ENCODE results near the gene MTX3. TPM values are rescaled to one million over a fixed set of nuclear protein-coding genes. Genes with fewer than 3 reads are reported as not detected.
A peak's percentile ranks its signal among the peaks of the same experiment; 100 is the strongest.

MTX3 gene
- total and polyA plus RNA-seq, 9 donors = 8.4 to 16.5 (median 12.5) TPM

- Histone ChIP-seq H3K4me1 (ENCODE audit: control insufficient read depth, insufficient read depth, low read length) (no peaks in the 10 kb centered on the region), H3K27me3 (ENCODE audit: control insufficient read depth, insufficient read depth, low read length) (no peaks in the 10 kb centered on the region), H3K9me3 (replicated peaks; ENCODE audit: control insufficient read depth, low read depth, low read length) (no peaks in the 10 kb centered on the region), H3K36me3 (ENCODE audit: control insufficient read depth, insufficient read depth, low read length) (no peaks in the 10 kb centered on the region), H3K4me3 (ENCODE audit: low read length) (no peak overlapping the region), H3K27ac (ENCODE audit: low read length) (no peak overlapping the region)
- no peak for DNase-seq
- 79% methylated on average over 2 of the region's 3 CpGs for WGBS (ENCODE audit: insufficient coverage)
Observed at GRCh38 chr5:79938468-79938867, 52.6 kb downstream of the MTX3 start.

DNA sequence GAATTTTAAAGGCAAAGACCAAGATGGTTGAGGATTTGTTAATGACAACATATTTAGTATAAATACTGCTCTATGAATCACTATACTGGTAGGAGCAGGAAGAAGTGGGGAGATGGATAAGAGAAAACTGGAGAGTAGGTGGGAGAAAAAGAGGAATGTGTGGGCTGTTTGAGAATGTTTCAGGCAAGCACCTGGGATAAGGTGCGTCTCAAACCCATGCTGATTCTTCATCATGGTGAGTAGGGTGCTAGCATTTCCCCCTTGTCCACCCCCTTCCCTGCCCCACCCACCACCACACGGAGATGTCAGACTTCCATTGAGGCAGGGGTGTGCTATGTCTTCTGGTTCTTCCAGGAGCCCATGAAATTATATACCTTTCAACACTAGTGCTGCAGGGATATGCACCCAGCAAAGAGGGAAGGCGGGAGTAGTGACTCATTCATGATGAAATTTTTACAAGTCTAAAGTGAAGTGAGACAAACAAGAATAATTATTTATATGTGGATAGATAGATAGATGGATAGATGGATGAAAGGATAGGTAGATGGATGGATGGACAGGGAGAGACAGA, 54.3 kb downstream of the MTX3 start:
- no peak overlapping the region for H3K27ac ChIP-seq (ENCODE audit: low read length)
- no CpG with 5 or more reads among the region's 3 CpGs for WGBS (ENCODE audit: insufficient coverage)
- H3K4me3 ChIP-seq (ENCODE audit: low read length) = no peak overlapping the region
- H3K9me3 ChIP-seq (replicated peaks; ENCODE audit: control insufficient read depth, low read depth, low read length) = no peaks in the 10 kb centered on the region
- no peaks in the 10 kb centered on the region for H3K27me3 ChIP-seq (ENCODE audit: control insufficient read depth, insufficient read depth, low read length)
- H3K36me3 ChIP-seq (ENCODE audit: control insufficient read depth, insufficient read depth, low read length) = no peaks in the 10 kb centered on the region
- no peaks in the 10 kb centered on the region for H3K4me1 ChIP-seq (ENCODE audit: control insufficient read depth, insufficient read depth, low read length)
- no peak for DNase-seq

DNA sequence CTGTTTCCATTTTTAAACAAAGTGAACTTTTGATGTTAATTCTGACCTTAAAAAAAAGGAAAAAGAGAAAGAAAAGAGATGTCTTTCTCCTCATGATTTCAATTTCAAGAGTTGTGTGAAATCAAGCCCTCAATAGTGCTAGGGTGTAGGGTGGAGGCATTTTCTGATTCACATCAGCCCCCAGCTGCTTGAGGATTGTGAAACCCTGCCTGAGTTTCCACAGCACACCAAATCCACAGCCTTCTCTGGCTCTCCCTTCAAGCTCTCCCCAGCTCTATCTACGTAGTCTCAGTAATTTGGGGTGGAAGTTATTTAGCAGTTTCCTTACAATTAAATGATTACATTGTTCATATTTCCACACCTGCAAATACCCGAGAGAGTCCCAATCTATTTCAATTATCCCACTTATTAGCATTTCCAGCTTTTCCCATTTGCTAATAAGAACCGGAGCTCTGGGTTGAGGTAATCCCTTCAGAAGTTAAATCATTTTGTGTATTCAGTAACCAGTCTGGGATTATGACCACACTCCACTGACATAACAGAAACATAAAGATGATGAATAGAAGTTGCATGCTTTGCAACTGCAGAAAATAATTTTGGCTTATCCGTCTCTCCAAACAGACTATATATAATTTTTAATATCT, 54.9 kb downstream of the MTX3 start:
- Histone ChIP-seq H3K27ac (ENCODE audit: low read length) (no peak overlapping the region), H3K9me3 (replicated peaks; ENCODE audit: control insufficient read depth, low read depth, low read length) (no peaks in the 10 kb centered on the region), H3K27me3 (ENCODE audit: control insufficient read depth, insufficient read depth, low read length) (no peaks in the 10 kb centered on the region), H3K4me3 (ENCODE audit: low read length) (no peak overlapping the region), H3K4me1 (ENCODE audit: control insufficient read depth, insufficient read depth, low read length) (no peaks in the 10 kb centered on the region), H3K36me3 (ENCODE audit: control insufficient read depth, insufficient read depth, low read length) (no peaks in the 10 kb centered on the region)
- DNase-seq = peak; percentile 54
- WGBS (ENCODE audit: insufficient coverage) = no CpG with 5 or more reads among the region's 4 CpGs

DNA sequence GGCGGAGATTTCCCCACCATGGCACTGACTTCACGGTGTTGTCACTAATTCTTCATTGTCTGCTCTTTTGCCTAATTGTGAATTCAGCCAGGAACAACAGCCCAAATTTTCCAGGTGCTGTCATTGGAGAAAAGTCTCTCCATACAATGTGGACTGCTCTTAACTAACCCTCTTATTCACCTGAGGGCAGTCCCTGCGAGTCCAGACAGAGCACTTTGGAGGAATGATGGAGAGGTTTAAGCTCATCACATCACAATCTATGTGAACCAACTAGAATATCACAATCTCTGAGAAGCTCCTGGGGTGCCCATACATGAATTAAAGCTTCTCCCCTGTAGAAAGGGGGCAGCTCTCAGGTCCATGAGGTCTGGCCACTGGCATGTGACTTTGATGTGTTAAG, 56.4 kb downstream of the MTX3 start:
- Histone ChIP-seq H3K9me3 (replicated peaks; ENCODE audit: control insufficient read depth, low read depth, low read length) (no peaks in the 10 kb centered on the region), H3K4me1 (ENCODE audit: control insufficient read depth, insufficient read depth, low read length) (no peaks in the 10 kb centered on the region), H3K4me3 (ENCODE audit: low read length) (no peak overlapping the region), H3K36me3 (ENCODE audit: control insufficient read depth, insufficient read depth, low read length) (no peaks in the 10 kb centered on the region), H3K27ac (ENCODE audit: low read length) (no peak overlapping the region), H3K27me3 (ENCODE audit: control insufficient read depth, insufficient read depth, low read length) (no peaks in the 10 kb centered on the region)
- no peak for DNase-seq
- no CpG with 5 or more reads among the region's 3 CpGs for WGBS (ENCODE audit: insufficient coverage)

- Histone ChIP-seq H3K9me3 (replicated peaks; ENCODE audit: control insufficient read depth, low read depth, low read length) (no peaks in the 10 kb centered on the region), H3K4me3 (ENCODE audit: low read length) (no peak overlapping the region), H3K27ac (ENCODE audit: low read length) (no peak overlapping the region), H3K4me1 (ENCODE audit: control insufficient read depth, insufficient read depth, low read length) (no peaks in the 10 kb centered on the region), H3K27me3 (ENCODE audit: control insufficient read depth, insufficient read depth, low read length) (no peaks in the 10 kb centered on the region), H3K36me3 (ENCODE audit: control insufficient read depth, insufficient read depth, low read length) (no peaks in the 10 kb centered on the region)
- 65% methylated on average over 6 of the region's 10 CpGs for WGBS (ENCODE audit: insufficient coverage)
- peak; percentile 26 for DNase-seq
Observed at GRCh38 chr5:79932510-79933504, 58.3 kb downstream of the MTX3 start.

- 97% methylated on average over 3 of the region's 4 CpGs for WGBS (ENCODE audit: insufficient coverage)
- Histone ChIP-seq H3K4me1 (ENCODE audit: control insufficient read depth, insufficient read depth, low read length) (no peaks in the 10 kb centered on the region), H3K27me3 (ENCODE audit: control insufficient read depth, insufficient read depth, low read length) (no peaks in the 10 kb centered on the region), H3K27ac (ENCODE audit: low read length) (no peak overlapping the region), H3K9me3 (replicated peaks; ENCODE audit: control insufficient read depth, low read depth, low read length) (no peaks in the 10 kb centered on the region), H3K36me3 (ENCODE audit: control insufficient read depth, insufficient read depth, low read length) (no peaks in the 10 kb centered on the region), H3K4me3 (ENCODE audit: low read length) (no peak overlapping the region)
- DNase-seq = no peak
Observed at GRCh38 chr5:79931866-79932265, 59.2 kb downstream of the MTX3 start.

DNA sequence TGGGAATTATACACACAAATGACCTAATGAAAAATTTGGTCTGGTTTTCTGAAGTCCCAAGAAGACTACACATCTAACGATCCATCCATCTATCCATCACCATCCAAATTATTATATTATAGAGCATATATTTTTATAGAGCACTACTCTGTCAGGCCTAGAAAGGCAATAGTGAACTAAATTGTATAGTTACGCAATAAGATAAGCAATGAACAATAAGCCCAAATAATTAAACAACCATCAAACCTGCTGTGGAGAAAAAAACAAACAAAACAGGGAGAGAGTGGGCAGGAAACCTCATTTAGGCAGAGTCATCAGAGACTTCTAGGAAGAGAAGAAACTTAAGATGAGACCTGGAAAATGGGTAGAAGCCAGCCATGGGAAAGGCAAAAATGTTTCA, 59.7 kb downstream of the MTX3 start:
- no peaks in the 10 kb centered on the region for H3K4me1 ChIP-seq (ENCODE audit: control insufficient read depth, insufficient read depth, low read length)
- H3K9me3 ChIP-seq (replicated peaks; ENCODE audit: control insufficient read depth, low read depth, low read length) = no peaks in the 10 kb centered on the region
- no peak for DNase-seq
- no peak overlapping the region for H3K4me3 ChIP-seq (ENCODE audit: low read length)
- WGBS (ENCODE audit: insufficient coverage) = no CpG with 5 or more reads among the region's 2 CpGs
- no peak overlapping the region for H3K27ac ChIP-seq (ENCODE audit: low read length)
- H3K36me3 ChIP-seq (ENCODE audit: control insufficient read depth, insufficient read depth, low read length) = no peaks in the 10 kb centered on the region
- H3K27me3 ChIP-seq (ENCODE audit: control insufficient read depth, insufficient read depth, low read length) = no peaks in the 10 kb centered on the region

- Histone ChIP-seq H3K27ac (ENCODE audit: low read length) (no peak overlapping the region), H3K4me1 (ENCODE audit: control insufficient read depth, insufficient read depth, low read length) (no peaks in the 10 kb centered on the region), H3K36me3 (ENCODE audit: control insufficient read depth, insufficient read depth, low read length) (no peaks in the 10 kb centered on the region), H3K9me3 (replicated peaks; ENCODE audit: control insufficient read depth, low read depth, low read length) (no peaks in the 10 kb centered on the region), H3K27me3 (ENCODE audit: control insufficient read depth, insufficient read depth, low read length) (peaks cover 2% of the 10 kb centered on the region), H3K4me3 (ENCODE audit: low read length) (no peak overlapping the region)
- no peak for DNase-seq
- WGBS (ENCODE audit: insufficient coverage) = 52% methylated on average over 5 of the region's 5 CpGs
Observed at GRCh38 chr5:79929095-79929494, 62.0 kb downstream of the MTX3 start.

Data from muscle of leg (tissue), 11 donors.